HG03432 (cell line): Measurements from ENCODE around the gene SIGLEC14.

Experiments used
- ATAC-seq: cut with Tn5 transposase; IDR thresholded peaks from one replicate; pipeline ENCODE4 v1.9.1; 2021; ENCODE audit warnings: mild to moderate bottlenecking, moderate library complexity; ENCODE audit not compliant: unreplicated experiment

The SIGLEC14 gene

DNA sequence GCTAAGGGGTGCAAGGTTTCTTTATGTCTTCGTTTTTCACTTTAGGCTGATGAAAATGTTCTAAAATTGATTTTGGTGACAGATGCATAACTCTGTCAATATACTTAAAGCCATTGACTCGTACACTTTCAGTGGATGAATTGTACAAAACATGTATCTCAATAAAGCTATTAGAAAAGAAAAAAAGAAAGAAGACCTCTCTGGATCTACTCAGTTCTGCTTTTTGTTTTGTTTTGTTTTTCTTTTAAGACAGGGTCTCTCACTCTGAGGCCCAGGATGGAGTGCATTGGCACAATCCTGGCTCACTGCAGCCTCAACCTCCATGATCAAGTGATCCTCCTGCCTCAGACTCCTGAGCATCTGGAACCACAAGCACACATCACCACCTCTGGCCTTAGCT lies 19.9 kb downstream of the SIGLEC14 start:
- ATAC-seq: no peak

DNA sequence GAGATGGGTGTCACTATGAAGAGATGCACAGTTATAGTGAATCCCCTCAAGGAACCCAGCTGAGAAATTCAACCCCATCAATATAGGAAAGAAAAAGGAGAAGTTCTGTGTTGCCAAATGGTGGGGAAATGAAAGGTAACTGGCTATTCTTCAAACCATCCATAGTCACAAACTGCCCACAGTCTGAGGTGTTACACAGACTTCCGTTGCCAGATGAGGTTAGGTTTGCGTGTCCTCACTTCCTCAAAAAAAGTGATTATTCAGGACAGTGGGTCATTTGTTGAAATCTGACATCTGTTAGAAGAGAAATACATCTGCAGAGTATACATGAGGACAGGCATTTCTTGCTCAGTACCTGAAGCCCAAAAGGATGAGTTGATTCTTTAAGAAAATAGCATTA lies 25.4 kb downstream of the SIGLEC14 start:
- ATAC-seq: peak; percentile 52

DNA sequence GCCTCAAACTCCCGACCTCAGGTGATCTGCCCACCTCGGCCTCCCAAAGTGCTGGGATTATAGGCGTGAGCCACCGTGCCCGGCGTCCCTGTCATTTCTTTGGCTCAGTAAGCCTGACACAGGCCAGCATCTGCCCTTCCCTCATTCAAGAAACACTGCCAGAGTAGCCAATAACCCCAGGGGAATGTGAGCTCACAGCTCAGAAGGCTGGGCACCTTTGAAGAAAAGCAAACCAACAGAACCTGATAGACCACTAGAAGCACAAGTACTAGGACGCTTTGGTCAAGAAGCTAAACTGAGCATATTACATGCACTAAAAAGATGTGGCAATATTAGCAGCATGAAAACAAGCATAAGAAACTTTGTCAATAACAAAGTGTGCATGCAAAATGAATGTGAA lies 30.6 kb downstream of the SIGLEC14 start:
- no peak for ATAC-seq

DNA sequence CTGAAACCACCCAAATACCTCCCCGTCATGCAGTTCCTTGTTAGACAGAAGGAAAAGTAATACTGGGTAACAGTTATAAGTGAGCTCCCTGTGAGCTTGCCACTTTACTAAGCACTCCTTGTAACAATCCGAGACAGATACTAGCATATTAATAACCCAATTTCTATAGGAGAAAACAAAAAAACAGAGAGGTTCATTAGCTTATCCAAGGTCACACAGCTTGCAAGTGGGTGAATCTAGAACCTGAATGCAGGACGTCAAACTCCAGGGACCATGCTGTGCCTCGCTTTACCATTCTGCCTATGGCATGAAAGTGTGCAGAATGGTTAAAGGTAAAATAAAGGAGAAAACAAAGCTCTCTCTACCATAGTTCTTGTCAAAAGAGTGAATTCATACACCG lies 31.8 kb downstream of the SIGLEC14 start:
- no peak for ATAC-seq

DNA sequence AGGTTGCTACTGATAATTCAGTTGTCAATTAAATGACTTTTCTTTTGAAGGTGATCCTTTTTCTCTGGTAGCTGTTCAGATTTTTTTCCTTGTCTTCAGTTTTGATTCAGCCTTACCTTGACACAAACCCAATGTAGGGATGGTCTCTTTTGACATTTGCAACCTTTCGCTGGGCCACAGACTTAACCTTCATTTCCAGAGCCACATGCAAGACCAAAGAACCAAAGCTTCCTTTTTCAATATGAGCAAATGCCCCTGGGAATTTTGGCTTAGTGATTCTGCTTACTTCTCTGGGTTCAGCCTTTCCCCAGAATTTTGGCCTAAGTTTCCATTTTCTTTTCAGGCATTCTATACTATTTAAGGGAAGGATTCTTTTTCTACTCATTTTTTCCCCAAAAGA lies 36.0 kb downstream of the SIGLEC14 start:
- no peak for ATAC-seq

DNA sequence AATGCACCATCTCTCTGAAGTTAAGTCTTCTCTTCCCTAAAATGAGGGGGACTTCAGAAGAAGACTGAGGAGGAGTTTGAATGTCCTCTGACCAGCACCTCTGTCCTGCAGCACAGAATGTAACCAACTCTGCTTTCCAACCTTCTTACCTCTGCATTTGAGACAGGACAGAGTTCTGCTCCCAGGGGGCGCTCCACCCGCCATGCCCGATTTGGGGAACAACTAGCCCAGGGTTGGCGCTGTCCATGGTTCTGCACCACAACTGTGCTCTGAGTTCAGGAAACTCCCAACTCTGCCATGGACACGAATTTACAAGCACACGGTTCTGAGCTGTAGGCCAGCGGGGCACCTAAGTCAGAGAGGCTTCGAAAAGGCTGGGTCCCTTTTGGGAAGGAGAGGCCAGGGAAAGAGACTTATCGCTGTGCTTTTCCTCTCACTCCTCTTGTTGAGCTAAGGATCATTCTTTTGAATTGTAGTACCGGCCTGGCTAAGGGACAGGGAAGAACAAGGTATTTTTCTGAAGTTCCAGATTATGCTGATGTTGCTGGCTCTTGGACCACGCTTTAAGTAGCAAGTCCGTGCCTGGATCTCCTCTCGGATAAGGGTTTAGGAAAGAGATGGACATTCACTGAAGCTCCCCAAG lies 38.6 kb downstream of the SIGLEC14 start:
- no peak for ATAC-seq

DNA sequence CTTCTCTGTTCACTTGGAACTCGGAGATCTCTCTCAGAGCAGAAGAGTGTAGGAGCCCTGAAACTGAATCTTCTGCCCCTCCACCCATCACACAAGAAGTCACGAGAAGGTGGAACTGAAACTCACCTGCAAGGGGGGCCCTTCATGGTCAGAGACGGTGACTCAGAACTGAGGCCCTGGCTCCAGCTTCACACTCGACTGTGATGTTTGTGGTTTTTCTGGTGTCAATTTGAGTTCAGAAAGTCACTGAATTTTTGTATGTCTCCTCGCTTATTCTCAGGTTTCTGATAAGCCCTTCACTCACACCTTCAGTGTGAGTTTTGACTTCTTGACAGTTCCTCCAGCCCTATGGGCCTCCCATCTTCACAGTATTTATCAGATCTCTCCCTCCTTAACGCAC lies 39.5 kb downstream of the SIGLEC14 start:
- peak; percentile 91 for ATAC-seq

DNA sequence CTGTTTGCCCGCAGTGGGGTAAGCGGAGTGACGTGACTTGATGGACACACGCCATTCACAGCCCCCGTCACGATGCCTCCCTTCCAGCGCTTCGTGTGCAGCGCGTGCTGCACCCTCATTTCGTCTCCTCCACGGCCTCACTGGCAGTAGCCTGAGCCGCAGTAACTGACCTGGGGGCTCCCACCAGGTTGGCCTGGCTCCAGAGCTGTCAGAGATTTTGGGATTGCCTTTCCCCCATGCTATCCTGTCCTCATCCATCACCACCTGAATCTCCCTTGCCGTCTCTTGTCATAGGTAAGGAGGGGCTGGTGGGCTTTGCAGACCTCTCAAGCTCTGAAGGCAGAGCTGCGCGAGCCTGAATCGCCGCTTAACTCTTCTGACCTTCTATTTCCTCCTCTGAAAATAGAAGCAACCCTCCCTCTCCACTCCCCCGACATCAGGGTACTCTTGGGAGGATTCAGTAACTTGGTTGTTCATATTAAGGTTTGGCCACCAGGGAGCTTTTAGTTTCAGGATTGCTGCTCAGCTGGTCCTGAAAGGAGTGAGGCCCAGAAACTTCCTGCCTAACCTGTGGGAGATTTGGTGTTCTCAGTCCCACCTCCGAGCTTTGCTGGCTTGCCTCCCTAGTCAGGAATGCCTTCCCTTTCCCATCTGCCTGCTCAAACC lies 44.3 kb downstream of the SIGLEC14 start:
- no peak for ATAC-seq

DNA sequence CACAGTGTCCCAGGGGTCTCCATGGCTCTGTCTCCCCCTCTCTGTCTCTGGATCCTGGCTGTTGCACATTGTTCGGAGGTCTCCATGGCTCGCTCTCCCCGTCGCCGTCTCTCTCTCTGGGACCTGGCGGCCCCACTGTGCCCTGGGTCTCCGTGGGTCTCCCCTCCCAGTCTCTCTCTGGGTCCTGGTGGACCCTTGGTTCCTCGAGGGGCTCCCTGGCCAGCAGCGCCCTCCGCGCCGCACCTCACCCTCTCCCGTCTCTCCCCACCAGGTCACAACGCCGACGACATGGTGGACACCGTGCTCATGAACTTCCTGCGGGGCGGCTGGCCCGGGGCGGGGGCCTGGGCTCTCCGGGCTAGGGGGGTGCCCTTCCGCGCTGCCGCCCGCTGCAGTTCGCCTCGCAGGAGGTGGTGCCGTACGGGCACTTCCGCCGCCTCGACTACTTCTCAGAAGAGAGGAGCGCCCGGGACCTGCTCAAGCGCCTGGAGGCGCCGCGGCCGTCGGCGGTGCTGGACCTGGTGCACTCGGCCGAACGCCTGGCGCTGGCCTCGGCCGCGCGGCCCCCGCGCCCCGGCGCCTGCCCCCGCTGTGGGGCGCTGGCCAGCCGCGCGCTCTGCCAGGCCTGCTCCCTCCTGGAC lies 45.6 kb downstream of the SIGLEC14 start:
- no peak for ATAC-seq

DNA sequence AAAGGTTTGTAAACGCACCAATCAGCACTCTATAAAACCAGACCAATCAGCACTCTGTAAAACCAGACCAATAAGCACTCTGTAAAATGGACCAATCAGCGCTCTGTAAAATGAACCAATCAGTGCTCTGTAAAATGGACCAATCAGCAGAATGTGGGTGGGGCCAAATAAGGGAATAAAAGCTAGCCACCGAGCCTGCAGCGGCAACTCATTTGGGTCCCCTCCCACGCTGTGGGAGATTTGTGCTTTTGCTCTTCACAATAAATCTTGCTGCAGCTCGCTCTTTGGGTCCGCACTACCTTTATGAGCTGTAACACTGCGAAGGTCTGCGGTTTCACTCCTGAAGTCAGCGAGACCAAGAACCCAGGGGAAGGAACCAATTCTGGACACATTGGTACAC lies 47.5 kb downstream of the SIGLEC14 start:
- ATAC-seq: no peak

DNA sequence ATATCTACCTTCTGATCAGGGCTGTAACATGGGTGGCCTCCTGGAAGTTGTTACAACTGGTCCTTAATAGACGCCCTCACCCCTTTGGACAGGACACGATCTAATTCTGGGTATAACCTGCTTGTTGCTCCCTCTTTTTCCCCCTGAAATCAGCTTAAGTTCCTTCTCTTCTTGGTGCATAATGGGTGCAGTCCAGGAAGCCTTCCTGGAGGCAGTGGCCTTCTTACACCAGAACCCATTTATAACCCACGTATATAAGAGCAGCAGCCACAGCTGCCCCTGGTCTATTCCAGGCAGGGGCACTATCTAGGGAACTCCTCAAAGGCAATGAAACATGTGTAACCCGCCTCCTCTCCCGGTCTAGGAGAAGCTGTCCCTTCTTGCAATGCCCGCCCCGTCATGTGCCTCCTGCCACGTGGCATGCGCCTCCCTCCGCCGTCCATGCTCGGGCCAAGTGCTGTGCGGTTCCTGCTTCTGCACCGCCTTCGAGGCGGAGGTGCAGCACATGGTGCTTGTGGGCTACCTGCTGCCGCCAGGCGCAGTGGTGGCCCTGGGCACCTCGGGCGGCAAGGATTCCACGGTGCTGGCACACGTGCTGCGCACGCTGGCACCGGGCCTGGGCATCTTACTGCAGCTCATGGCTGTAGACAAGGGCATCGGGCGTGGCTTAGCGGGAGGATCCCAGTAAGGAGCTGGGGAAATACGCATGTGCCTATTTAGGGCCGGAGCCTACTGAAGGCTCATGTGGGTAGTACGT lies 48.3 kb downstream of the SIGLEC14 start:
- no peak for ATAC-seq

DNA sequence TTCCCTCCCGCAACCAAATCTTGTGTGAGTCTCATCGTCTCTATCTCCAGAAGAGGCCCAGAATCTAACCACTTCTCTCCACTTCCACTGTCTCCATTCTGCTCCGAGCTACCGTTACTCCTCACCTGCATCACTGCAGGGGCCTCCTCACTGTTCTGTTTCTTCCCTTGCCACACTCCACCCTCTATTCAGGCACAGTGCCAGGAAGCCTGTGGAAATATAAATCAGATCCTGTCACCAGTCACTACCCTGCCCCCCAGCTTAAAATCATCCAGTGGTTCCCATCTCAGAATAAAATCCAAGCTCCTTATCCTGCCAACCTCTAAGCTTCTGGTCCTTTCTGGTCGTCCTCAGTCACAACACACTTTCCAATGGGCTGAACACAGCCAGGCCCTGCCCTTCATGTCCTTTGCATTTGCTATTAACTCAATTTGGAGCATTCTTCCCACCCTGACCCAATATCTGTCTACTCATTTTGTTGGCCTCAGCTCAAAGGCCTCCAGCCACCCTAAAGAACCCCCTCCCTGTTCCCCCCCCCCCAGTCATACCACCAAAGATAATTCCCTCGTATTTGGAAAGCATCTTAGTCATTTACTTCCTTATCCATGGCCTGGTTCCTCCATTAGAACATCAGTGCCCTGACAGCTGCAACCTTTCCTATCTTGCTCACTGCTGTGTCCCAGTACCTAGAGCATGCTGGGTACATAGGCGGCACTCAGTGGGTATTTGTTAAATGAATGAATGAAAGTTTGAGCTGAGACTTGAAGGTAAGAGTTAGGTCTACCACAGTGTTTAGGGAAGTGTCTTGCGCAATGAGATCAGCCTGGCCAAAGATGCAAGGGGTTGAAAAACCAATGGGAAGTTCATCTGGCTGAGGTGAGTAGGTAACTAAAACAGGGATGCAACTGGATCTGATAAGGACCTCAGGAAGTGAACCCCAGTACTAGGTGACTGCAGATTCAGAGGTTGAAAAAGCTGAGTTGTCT lies 51.1 kb downstream of the SIGLEC14 start:
- ATAC-seq: no peak

DNA sequence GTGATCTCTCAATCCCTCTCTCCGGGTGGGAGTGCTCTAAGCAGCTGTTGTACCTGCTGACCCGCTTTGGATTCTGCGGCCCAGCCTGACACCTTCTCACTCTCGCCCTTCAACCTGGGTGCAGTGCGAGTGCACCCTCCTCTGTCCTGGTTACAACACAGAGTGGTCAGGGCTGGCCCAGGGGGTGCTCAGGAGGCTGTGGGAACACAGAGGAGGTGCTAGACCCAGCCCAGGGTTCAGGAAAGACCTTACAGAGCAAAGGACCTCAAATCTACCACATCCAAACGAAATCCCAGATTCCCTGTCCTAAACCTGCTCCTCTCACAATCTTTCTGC lies 51.9 kb downstream of the SIGLEC14 start:
- peak; percentile 11 for ATAC-seq

DNA sequence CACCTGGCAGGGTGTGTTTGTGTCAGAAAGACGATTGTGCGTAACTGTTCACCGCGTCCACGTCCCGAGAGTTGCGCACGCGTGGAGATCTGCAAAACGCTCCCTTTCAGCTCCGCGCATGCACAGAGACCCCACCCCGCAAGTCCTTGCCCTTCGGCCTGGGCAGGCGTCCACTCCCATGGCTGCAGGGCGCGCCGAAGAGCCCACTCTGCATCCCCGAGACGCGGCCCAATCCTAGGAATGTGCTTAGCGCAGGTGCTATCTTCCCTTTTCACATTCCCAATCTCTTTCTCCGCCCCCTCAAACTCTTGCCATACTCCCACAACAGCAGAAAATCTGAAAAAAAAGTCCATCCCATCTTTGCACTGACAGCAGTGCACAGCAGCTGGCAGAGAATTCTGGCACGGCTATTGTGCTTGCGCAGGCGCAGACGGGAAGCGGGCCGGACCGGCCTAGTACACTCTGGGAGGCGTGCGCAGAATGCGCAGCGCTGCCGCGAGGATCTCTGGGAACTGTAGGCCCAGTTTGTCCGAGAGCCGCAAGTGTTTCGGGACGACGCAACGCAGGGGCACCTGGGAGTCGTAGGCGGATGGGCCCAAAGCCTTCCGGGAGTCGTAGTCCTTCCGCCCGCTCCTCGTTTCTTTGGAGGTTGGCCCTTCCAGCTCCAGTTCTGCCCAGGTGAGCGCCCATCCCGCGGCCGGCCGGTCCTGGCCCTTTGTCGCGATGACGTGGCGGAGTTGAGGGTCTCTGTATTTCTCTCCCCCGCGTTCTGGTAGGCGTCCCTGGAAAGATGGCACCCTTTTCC lies 52.5 kb downstream of the SIGLEC14 start:
- peak; percentile 96 for ATAC-seq

DNA sequence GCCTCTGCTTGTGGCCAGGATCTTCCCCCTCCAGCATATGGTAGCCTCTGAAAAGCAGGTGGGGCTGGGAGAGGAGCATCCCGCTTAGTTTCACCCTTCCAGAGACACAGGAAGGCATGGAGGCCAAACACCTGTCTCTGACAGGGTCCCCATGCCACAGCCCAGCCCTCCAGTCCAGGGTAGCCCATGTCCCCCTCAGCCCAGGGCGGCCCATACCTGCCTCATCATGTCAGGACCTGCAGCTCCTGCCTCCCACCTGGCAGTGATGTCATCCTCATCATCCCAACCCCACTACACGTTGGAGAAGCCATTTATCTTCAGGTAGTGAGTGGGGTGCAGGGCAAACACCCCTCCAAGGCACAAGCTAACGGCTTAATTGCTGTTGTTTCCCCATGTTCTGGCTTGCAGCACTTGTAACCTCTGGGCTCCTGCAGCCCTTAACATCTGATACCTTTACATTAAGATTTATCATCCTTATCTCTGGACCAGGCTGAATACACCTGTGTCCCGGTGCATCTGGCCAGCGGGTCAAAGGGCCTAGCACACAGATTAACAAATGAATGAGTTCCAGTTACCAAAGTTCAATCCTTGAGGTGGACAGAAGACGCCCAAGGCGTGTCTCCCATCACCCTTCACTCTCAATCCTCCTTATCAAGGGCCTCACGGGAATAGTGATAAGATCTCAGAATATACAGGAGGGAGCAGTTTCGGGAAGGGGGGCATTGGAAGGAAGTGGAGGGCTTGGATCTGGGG lies 53.3 kb downstream of the SIGLEC14 start:
- ATAC-seq: no peak
